Ishikawa (cell line): ENCODE measurements around the gene TTLL6.

Source experiments
- CEBPB ChIP-seq: IDR thresholded peaks from 2 replicates; pipeline ENCODE4 v1.6.1; 2012
- CREB1 ChIP-seq: IDR thresholded peaks from 2 replicates; pipeline ENCODE4 v1.6.1; 2012; ENCODE audit warnings: low read depth
- EGR1 ChIP-seq: IDR thresholded peaks from 2 replicates; pipeline ENCODE4 v1.6.1; 2012
- EP300 ChIP-seq: IDR thresholded peaks from 2 replicates; pipeline ENCODE4 v1.6.1; 2012; ENCODE audit warnings: borderline replicate concordance
- FOXM1 ChIP-seq: IDR thresholded peaks from 2 replicates; pipeline ENCODE4 v1.6.1; 2012; ENCODE audit warnings: low read depth, borderline replicate concordance
- MAX ChIP-seq: IDR thresholded peaks from 2 replicates; pipeline ENCODE4 v1.6.1; 2012
- RAD21 ChIP-seq: IDR thresholded peaks from 2 replicates; pipeline ENCODE4 v1.6.1; 2012; ENCODE audit warnings: low read depth
- REST ChIP-seq: IDR thresholded peaks from 2 replicates; pipeline ENCODE4 v1.6.1; 2012; ENCODE audit warnings: low read depth, mild to moderate bottlenecking
- TAF1 ChIP-seq: IDR thresholded peaks from 2 replicates; pipeline ENCODE4 v1.6.1; 2012; ENCODE audit warnings: low read depth, mild to moderate bottlenecking
- TCF12 ChIP-seq: IDR thresholded peaks from 2 replicates; pipeline ENCODE4 v1.6.1; 2012; ENCODE audit warnings: low read depth
- TEAD4 ChIP-seq: IDR thresholded peaks from 2 replicates; pipeline ENCODE4 v1.6.1; 2012
- YY1 ChIP-seq: IDR thresholded peaks from 2 replicates; pipeline ENCODE4 v1.6.1; 2012; ENCODE audit warnings: low read depth
- TF ChIP-seq, protein P1 (sequence below): IDR thresholded peaks from 2 replicates; pipeline ENCODE4 v1.6.1; 2012

- no peak for TF ChIP-seq EGR1
- TF ChIP-seq YY1 = no peak
- no peak for TF ChIP-seq MAX
- TF ChIP-seq TCF12 = no peak
- TF ChIP-seq FOXM1 = no peak
- no peak for TF ChIP-seq REST
- no peak for TF ChIP-seq RAD21
- no peak for TF ChIP-seq EP300
- TF ChIP-seq, protein P1, sequence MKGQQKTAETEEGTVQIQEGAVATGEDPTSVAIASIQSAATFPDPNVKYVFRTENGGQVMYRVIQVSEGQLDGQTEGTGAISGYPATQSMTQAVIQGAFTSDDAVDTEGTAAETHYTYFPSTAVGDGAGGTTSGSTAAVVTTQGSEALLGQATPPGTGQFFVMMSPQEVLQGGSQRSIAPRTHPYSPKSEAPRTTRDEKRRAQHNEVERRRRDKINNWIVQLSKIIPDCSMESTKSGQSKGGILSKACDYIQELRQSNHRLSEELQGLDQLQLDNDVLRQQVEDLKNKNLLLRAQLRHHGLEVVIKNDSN = no peak
- no peak for TF ChIP-seq TAF1
- TF ChIP-seq CEBPB = no peak
- no peak for TF ChIP-seq TEAD4
- TF ChIP-seq CREB1 = no peak
Observed at GRCh38 chr17:48843187-48843900, 26.3 kb upstream of the TTLL6 start.
